ENCODE results near the gene MMS22L.

The MMS22L gene

DNA sequence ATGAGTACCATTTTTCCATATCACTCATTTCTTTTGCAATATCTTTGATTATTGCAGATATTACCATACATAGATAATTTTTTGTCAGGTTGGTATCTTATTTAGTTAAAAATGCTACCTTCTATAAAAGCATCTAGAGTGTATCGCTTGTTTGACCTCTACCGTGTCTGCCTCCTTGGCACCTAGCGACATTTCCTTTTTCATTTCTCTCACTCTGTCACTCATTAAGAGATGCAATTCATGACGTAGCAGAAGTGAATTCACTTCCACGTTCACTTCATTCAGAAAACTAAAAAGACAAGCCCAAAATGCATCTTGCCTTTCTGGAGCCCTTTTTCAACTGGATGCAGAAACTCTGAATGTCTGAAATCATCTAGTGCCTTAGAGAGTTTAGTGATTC, 172.9 kb downstream of the MMS22L start:
- Mint-ChIP-seq H3K4me1 (peaks cover 4% of the 10 kb centered on the region), H3K36me3 (ENCODE audit: low read depth) (peaks cover 4% of the 10 kb centered on the region), H3K9me3 (peaks cover 5% of the 10 kb centered on the region), H3K27me3 (ENCODE audit: low read depth) (peaks cover 3% of the 10 kb centered on the region), H3K27ac (no peak overlapping the region), H3K4me3 (no peak overlapping the region)
- TF ChIP-seq, protein P1, sequence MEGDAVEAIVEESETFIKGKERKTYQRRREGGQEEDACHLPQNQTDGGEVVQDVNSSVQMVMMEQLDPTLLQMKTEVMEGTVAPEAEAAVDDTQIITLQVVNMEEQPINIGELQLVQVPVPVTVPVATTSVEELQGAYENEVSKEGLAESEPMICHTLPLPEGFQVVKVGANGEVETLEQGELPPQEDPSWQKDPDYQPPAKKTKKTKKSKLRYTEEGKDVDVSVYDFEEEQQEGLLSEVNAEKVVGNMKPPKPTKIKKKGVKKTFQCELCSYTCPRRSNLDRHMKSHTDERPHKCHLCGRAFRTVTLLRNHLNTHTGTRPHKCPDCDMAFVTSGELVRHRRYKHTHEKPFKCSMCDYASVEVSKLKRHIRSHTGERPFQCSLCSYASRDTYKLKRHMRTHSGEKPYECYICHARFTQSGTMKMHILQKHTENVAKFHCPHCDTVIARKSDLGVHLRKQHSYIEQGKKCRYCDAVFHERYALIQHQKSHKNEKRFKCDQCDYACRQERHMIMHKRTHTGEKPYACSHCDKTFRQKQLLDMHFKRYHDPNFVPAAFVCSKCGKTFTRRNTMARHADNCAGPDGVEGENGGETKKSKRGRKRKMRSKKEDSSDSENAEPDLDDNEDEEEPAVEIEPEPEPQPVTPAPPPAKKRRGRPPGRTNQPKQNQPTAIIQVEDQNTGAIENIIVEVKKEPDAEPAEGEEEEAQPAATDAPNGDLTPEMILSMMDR (IDR thresholded peaks at IDR 0.05; ENCODE audit: unreplicated experiment in 3 of 3), result no peak

DNA sequence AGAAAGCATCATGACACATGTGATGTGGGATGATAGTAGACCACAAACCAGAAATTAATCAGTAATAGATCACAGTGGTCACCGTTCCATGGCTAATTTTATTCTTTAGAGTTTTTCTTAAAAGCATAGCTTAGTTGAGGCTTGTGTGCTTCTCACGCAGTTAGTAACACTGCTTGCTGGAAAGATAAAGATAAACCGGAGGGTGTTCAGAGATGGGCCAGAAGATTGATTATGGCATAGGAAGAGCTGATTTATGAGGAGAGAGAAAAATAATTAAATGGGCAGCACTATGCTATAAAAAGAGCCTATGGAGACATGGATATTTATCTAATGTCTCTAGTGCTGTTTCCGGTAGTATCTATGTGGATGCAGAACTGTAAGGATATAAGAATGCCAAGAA, 173.6 kb downstream of the MMS22L start:
- Mint-ChIP-seq H3K4me1 (peaks cover 4% of the 10 kb centered on the region), H3K27ac (no peak overlapping the region), H3K36me3 (ENCODE audit: low read depth) (peaks cover 4% of the 10 kb centered on the region), H3K4me3 (no peak overlapping the region), H3K27me3 (ENCODE audit: low read depth) (peaks cover 3% of the 10 kb centered on the region), H3K9me3 (peaks cover 5% of the 10 kb centered on the region)
- TF ChIP-seq, protein P1 (IDR thresholded peaks at IDR 0.05; ENCODE audit: unreplicated experiment in 3 of 3), result no peak

DNA sequence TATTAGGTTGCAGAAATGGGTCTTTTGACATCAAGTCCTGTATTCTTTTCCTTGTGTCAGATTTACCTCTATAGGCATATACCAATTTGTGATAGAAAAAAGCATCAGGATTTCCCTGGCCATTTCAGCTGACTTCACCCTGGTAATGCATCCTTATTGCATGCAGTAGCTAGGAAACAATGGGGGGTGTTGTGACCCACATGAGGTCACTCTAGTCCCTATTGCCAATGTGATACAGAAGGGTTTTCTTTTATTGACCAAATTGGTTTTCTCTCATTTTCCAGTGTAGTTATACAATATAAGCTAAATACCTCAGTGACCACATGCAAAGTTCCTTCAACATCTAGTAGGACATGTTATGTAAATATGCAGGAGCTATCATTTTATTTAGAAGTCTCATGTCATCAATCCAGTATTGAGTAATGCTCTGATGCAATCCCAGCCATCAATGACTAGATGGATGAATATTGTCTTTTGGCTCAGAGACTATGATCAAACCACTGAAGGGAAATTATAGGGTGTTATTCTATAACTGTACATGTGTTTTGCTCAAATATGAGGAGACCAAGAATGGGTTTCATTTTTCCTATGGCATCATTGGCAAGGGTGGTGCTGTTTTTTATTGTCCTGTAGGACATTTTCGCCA, 180.7 kb downstream of the MMS22L start:
- TF ChIP-seq, protein P1 (IDR thresholded peaks at IDR 0.05; ENCODE audit: unreplicated experiment in 3 of 3), result no peak
- Mint-ChIP-seq H3K27me3 (ENCODE audit: low read depth) (no peaks in the 10 kb centered on the region), H3K36me3 (ENCODE audit: low read depth) (no peaks in the 10 kb centered on the region), H3K27ac (no peak overlapping the region), H3K9me3 (no peaks in the 10 kb centered on the region), H3K4me1 (peaks cover under 1% of the 10 kb centered on the region), H3K4me3 (no peak overlapping the region)

DNA sequence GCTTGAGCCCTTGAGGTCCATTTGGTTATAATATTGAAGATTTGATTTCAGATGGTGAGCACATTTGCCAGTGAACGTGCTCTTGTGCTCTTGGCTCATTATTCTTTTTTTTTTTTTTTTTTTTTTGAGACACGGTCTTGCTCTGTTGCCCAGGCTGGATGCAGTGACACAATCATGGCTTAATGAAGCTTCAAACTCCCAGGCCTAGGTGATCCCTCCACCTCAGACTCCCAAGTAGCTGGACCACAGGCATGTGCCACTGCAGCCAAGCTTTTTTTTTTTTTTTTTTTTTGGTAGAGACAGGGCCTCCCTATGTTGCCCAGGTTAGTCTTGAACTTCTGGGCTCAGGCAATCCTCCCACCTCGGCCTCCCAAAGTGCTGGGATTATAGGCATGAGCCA, 182.3 kb downstream of the MMS22L start:
- Mint-ChIP-seq H3K4me3 (no peak overlapping the region), H3K27me3 (ENCODE audit: low read depth) (no peaks in the 10 kb centered on the region), H3K4me1 (peaks cover 9% of the 10 kb centered on the region), H3K27ac (no peak overlapping the region), H3K9me3 (no peaks in the 10 kb centered on the region), H3K36me3 (ENCODE audit: low read depth) (no peaks in the 10 kb centered on the region)
- TF ChIP-seq, protein P1 (IDR thresholded peaks at IDR 0.05; ENCODE audit: unreplicated experiment in 3 of 3), result no peak

DNA sequence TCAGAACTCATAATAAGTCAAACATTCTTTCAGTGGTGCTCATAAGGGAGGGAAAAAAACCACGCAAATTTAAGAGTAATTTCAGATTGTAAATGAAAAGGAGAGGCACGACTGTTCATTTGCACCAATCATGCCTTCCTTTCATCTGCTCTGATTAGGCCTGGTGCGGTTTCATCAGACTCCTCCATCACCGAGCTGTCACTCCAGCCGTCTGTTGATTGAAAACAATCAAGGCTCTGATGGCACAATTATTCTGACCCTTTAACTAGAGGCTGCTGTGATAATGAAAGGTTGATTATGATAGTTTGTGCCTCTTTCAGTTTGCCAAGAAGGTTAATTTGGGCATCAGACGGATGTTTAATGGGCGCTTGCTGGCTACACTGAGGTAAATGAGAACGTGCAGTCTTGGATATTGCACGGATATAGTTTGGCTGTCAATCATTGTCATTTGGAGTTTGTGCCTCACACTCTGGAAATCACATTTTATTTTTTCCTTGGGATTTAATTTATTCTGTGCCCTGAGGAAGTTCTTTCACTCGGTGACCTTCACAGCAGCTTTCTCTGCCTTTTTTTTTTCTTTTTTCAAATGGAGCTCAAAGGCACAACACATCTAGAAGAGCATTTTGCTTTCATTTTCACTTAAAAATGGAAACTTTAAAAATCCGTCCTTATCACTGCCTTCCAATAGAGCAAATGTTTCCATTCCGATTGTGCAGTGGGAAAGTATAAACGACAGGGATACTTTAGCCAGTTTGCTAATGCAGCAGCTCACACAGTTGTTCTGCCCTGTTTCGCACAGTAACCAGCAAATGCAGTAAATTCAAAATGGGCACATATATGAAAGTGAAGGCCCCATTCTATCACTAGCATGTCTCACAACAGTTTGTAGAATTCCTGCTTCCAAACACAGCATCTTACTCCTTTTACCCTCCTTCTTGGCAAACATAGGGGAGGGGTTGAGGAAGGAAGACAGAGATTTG, 185.7 kb downstream of the MMS22L start:
- no peaks in the 10 kb centered on the region for H3K27me3 Mint-ChIP-seq (ENCODE audit: low read depth)
- H3K4me1 Mint-ChIP-seq, result peaks cover 36% of the 10 kb centered on the region
- no peaks in the 10 kb centered on the region for H3K9me3 Mint-ChIP-seq
- no peaks in the 10 kb centered on the region for H3K36me3 Mint-ChIP-seq (ENCODE audit: low read depth)
- H3K4me3 Mint-ChIP-seq, result no peak overlapping the region
- H3K27ac Mint-ChIP-seq, result peak overlapping the region in 2 of 3 experiments; percentile 29 to 62
- TF ChIP-seq, protein P1 (IDR thresholded peaks at IDR 0.05; ENCODE audit: unreplicated experiment in 3 of 3), result no peak

All from nephron (organoid).